GM12878 (cell line): ENCODE results near the gene NECTIN1. TPM values are rescaled to one million over a fixed set of nuclear protein-coding genes. Genes with fewer than 3 reads are reported as not detected.

Source experiments
- ATAC-seq: fragments of 200-7000 bp; cut with Tn5 transposase; 3 replicates; pipeline ENCODE4 v1.9.1; 2020; ENCODE audit warnings: mild to moderate bottlenecking, moderate library complexity
- BruUV-seq: library from RNA; stranded (reverse); fragments of 400-500 nt; replicated peaks from 2 replicates; lab custom pipeline; 2021; lab: Mats Ljungman, UMichigan
- CTCF ChIA-PET: fragments of 300-600 bp; sonication (Branson Sonifier 250); formaldehyde crosslinking; extraction: SDS; loops from one replicate; lab custom pipeline; 2021; ENCODE audit warnings: inconsistent platforms; lab: Yijun Ruan, JAX
- POLR2A ChIA-PET: fragments of 350-600 bp; formaldehyde crosslinking; extraction: SDS; loops from one replicate; lab custom pipeline; 2021; ENCODE audit warnings: inconsistent platforms; lab: Charles Lee
- RAD21 ChIA-PET: fragments of 300-600 bp; sonication (Branson Sonifier 250); formaldehyde crosslinking; loops from one replicate; lab custom pipeline; 2023; ENCODE audit warnings: antibody characterized with exemption; ENCODE audit not compliant: unreplicated experiment; lab: Charles Lee
- SMC1A ChIA-PET: fragments of 300-600 bp; sonication (Branson Sonifier 250); formaldehyde crosslinking; loops from one replicate; lab custom pipeline; 2023; ENCODE audit not compliant: unreplicated experiment, uncharacterized antibody; lab: Charles Lee
- DNase-seq: peaks from one replicate; pipeline ENCODE4 v3.0.0-alpha.2; 2011; ENCODE audit warnings: low read depth, low spot score
- FAIRE-seq: peaks from 3 replicates; lab custom pipeline; 2011; peaks lifted over from hg19 to GRCh38; lab: Jason Lieb, UNC
- H2AFZ ChIP-seq: 2 replicates; pipeline ENCODE4 v1.6.0; 2011; ENCODE audit warnings: low read depth, low read length, control low read depth; ENCODE audit not compliant: control insufficient read depth
- H3K27ac ChIP-seq: 2 replicates; pipeline ENCODE4 v1.5.1; 2011; ENCODE audit warnings: control low read depth; ENCODE audit not compliant: control insufficient read depth, insufficient read depth
- H3K27me3 ChIP-seq, 2 experiments: replicated peaks in 1 of 2; 2 replicates each; pipeline versions ENCODE4 v1.6.0 to v1.6.1; 2011; ENCODE audit warnings: low read length in 1 of 2; ENCODE audit not compliant: control insufficient read depth in 2 of 2, insufficient read depth in 2 of 2
- H3K36me3 ChIP-seq, 2 experiments: 2 replicates each; pipeline ENCODE4 v1.5.1; 2011; ENCODE audit warnings: low read length in 1 of 2; ENCODE audit not compliant: control insufficient read depth in 2 of 2, insufficient read depth in 2 of 2
- H3K4me1 ChIP-seq: 2 replicates; pipeline ENCODE4 v1.6.1; 2011; ENCODE audit warnings: mild to moderate bottlenecking, low read length, moderate library complexity, mixed read lengths; ENCODE audit not compliant: control insufficient read depth, insufficient read depth
- H3K4me2 ChIP-seq: 2 replicates; pipeline ENCODE4 v1.6.0; 2011; ENCODE audit warnings: control low read depth; ENCODE audit not compliant: control insufficient read depth, insufficient read depth
- H3K4me3 ChIP-seq: fragments of 200-600 bp; sonication (generic); 2 replicates; pipeline ENCODE4 v1.5.1; 2016
- H3K79me2 ChIP-seq: 2 replicates; pipeline ENCODE4 v1.6.0; 2011; ENCODE audit warnings: low read length; ENCODE audit not compliant: control insufficient read depth, insufficient read depth
- H3K9ac ChIP-seq: 2 replicates; pipeline ENCODE4 v1.8.0; 2011; ENCODE audit warnings: low read length, control low read depth, mixed read lengths; ENCODE audit not compliant: control insufficient read depth, insufficient read depth
- H3K9me3 ChIP-seq: replicated peaks from 3 replicates; pipeline ENCODE4 v1.5.1; 2011; ENCODE audit warnings: mild to moderate bottlenecking, low read length; ENCODE audit not compliant: control insufficient read depth, insufficient read depth
- H4K20me1 ChIP-seq: 2 replicates; pipeline ENCODE4 v1.6.0; 2011; ENCODE audit not compliant: control insufficient read depth, insufficient read depth
- ASH2L ChIP-seq: fragments of 300-600, 200-600 bp; sonication (generic); IDR thresholded peaks from 2 replicates; pipeline ENCODE4 v1.6.1; 2017; ENCODE audit warnings: low read depth, mild to moderate bottlenecking, borderline replicate concordance
- BHLHE40 ChIP-seq, 2 experiments: fragments of 450-650 bp in 1 of 2; IDR thresholded peaks; 2 replicates each; pipeline ENCODE4 v1.6.1; 2011 to 2017; ENCODE audit warnings: low read depth in 2 of 2, borderline replicate concordance in 1 of 2, improper control_type of control experiment in 1 of 2, low read length in 1 of 2, mild to moderate bottlenecking in 1 of 2
- CBX3 ChIP-seq: fragments of 200-600 bp; sonication (generic); IDR thresholded peaks from 2 replicates; pipeline ENCODE4 v1.6.1; 2016; ENCODE audit warnings: low read depth, borderline replicate concordance
- CHD2 ChIP-seq: IDR thresholded peaks from 2 replicates; pipeline ENCODE4 v1.6.1; 2011; ENCODE audit warnings: low read depth, low read length, improper control_type of control experiment, borderline replicate concordance
- HDAC2 ChIP-seq: fragments of 200-600 bp; sonication (generic); IDR thresholded peaks from 2 replicates; pipeline ENCODE4 v1.6.1; 2017
- HDAC6 ChIP-seq: fragments of 200-600 bp; sonication (generic); IDR thresholded peaks from one replicate; pipeline ENCODE4 v1.8.0; 2017; ENCODE audit warnings: antibody characterized with exemption; ENCODE audit not compliant: unreplicated experiment
- MXI1 ChIP-seq: fragments of 150-350 bp; IDR thresholded peaks from 2 replicates; pipeline ENCODE4 v1.6.1; 2011; ENCODE audit warnings: low read depth, mild to moderate bottlenecking, inconsistent platforms, low read length, improper control_type of control experiment
- MYB ChIP-seq: fragments of 150-350 bp; IDR thresholded peaks from 2 replicates; pipeline ENCODE4 v1.6.1; 2014; ENCODE audit warnings: mild to moderate bottlenecking, low read depth, low read length, borderline replicate concordance
- MYC ChIP-seq: IDR thresholded peaks from 2 replicates; pipeline ENCODE4 v1.6.1; 2011; ENCODE audit warnings: mild to moderate bottlenecking, low read length, moderate library complexity, inconsistent platforms; ENCODE audit not compliant: insufficient read depth, insufficient replicate concordance, insufficient read length, severe bottlenecking
- PAX5 ChIP-seq: IDR thresholded peaks from 2 replicates; pipeline ENCODE4 v1.6.1; 2011; ENCODE audit warnings: low read depth, low read length, borderline replicate concordance
- RUNX3 ChIP-seq: IDR thresholded peaks from 2 replicates; pipeline ENCODE4 v1.6.1; 2012; ENCODE audit warnings: low read length, inconsistent platforms
- SP1 ChIP-seq: IDR thresholded peaks from one replicate; pipeline ENCODE4 v1.6.1; 2011; ENCODE audit warnings: low read depth, low read length
- STAT1 ChIP-seq: fragments of 450-650 bp; conservative IDR thresholded peaks from 2 replicates; pipeline ENCODE4 v1.6.1; 2014; ENCODE audit warnings: antibody characterized with exemption, mild to moderate bottlenecking
- STAT3 ChIP-seq: IDR thresholded peaks from 2 replicates; pipeline ENCODE4 v1.6.1; 2011; ENCODE audit warnings: low read depth, low read length, improper control_type of control experiment
- TCF7 ChIP-seq: IDR thresholded peaks from 2 replicates; pipeline ENCODE4 v1.6.1; 2014; ENCODE audit warnings: antibody characterized with exemption, borderline replicate concordance
- ZNF207 ChIP-seq: fragments of 450-650 bp; IDR thresholded peaks from 2 replicates; pipeline ENCODE4 v1.6.1; 2014; ENCODE audit warnings: antibody characterized with exemption, mild to moderate bottlenecking, borderline replicate concordance
- ZNF217 ChIP-seq: fragments of 450-650 bp; IDR thresholded peaks from 2 replicates; pipeline ENCODE4 v1.6.1; 2017; ENCODE audit warnings: antibody characterized with exemption, mild to moderate bottlenecking
- ZNF274 ChIP-seq: IDR thresholded peaks from one replicate; pipeline ENCODE4 v1.8.0; 2011; ENCODE audit not compliant: insufficient read length, insufficient read depth
- ZSCAN29 ChIP-seq: fragments of 450-650 bp; IDR thresholded peaks from 2 replicates; pipeline ENCODE4 v1.6.1; 2017; ENCODE audit warnings: mild to moderate bottlenecking, moderate library complexity
- WGBS: methylation state at CpG from one replicate; pipeline ENCODE4 v1.1.6; 2016; ENCODE audit warnings: low lambda C conversion rate; ENCODE audit not compliant: insufficient replicate concordance, insufficient coverage; ENCODE audit errors: missing lambda C conversion rate; 5-methylcytosine and 5-hydroxymethylcytosine counted together
- in situ Hi-C: fragments of 300-500 bp; cut with MboI; formaldehyde crosslinking; loops from 9 replicates; pipeline ENCODE4 v1.14.3; 2018; ENCODE audit warnings: mixed read lengths
- intact Hi-C: fragments of 100-400 bp; cut with micrococcal nuclease; formaldehyde crosslinking; loops from one replicate; pipeline ENCODE4 v1.14.2; 2022; ENCODE audit not compliant: unreplicated experiment
- polyA plus RNA-seq, 11 experiments: library from polyadenylated mRNA; depleted of rRNA in 4 of 11; unstranded in 6 of 11; stranded (reverse) in 5 of 11; fragments of >200 nt; fragmentation: Nextera tagmentation in 4 of 11; fragmentation: Illumina TruSeq in 1 of 11; extraction: Ambion mirVana in 4 of 11; extraction: Trizol in 1 of 11; gene quantifications; 1 replicate in 1 of 11; 2 replicates in 10 of 11; pipeline versions ENCODE4 v1.2.1 to v1.2.3, GENCODE V29; 2011 to 2016; ENCODE audit warnings: inconsistent platforms in 2 of 11, missing spikeins in 2 of 11, low read depth in 1 of 11
- total RNA-seq, 4 experiments: library from RNA; depleted of rRNA in 3 of 4; stranded (reverse); fragments of >200 nt in 3 of 4; fragmentation: Illumina TruSeq in 1 of 4; extraction: Trizol in 1 of 4; gene quantifications; 2 replicates each; pipeline versions ENCODE4 v1.2.1 to v1.2.3, GENCODE V29; 2013 to 2021

Gene NECTIN1
- total and polyA plus RNA-seq, 10 of the 15 experiments (the other 5 are each of a cell fraction or from before 2014, with no cell fraction given) = 0.97 to 9.2 (median 2.3) TPM

GRCh38 chr11:119692540-119692820 is 36.5 kb downstream of the NECTIN1 start:
- BruUV-seq = no TSS peak
- peaks cover 25% of the 10 kb centered on the region for H3K4me1 ChIP-seq
- in situ Hi-C loops (no loop called here), intact Hi-C loops (no loop called here)
- no peaks in the 10 kb centered on the region for H3K36me3 ChIP-seq
- FAIRE-seq (no peak), DNase-seq (no peak), ATAC-seq (no peak)
- no peaks in the 10 kb centered on the region for H3K79me2 ChIP-seq
- TF ChIP-seq STAT3 (no peak), ZSCAN29 (no peak), PAX5 (no peak), ZNF207 (no peak)
- no peaks in the 10 kb centered on the region for H3K27me3 ChIP-seq
- H2AFZ ChIP-seq = no peak overlapping the region
- no peak overlapping the region for H3K9ac ChIP-seq
- no peak overlapping the region for H3K4me3 ChIP-seq
- ChIA-PET CTCF (interaction anchor here (2.4 to 6.8 kb wide), 4 partner anchors 11 to 36 kb away, joined by 12 to 57 read pairs (median 34); partner anchors contain the start of gene NECTIN1), POLR2A (interaction anchor here (1.9 kb wide), 1 partner anchor 18 kb away, joined by 5 read pairs; no protein-coding TSS in a partner anchor), SMC1A (interaction anchor here (5.1 kb wide), 1 partner anchor 18 kb away, joined by 42 read pairs; no protein-coding TSS in a partner anchor), RAD21 (interaction anchor here (2.2 to 2.7 kb wide), 4 partner anchors 11 to 37 kb away, joined by 5 to 37 read pairs (median 16); partner anchors contain the start of gene NECTIN1)
- no peak overlapping the region for H3K27ac ChIP-seq
- no peaks in the 10 kb centered on the region for H3K9me3 ChIP-seq
- no peak overlapping the region for H3K4me2 ChIP-seq
- no peaks in the 10 kb centered on the region for H4K20me1 ChIP-seq
- WGBS = 47% methylated on average over 2 of the region's 2 CpGs

- ATAC-seq = no peak
- intact Hi-C loops = no loop called here
- H2AFZ ChIP-seq = no peak overlapping the region
- H3K4me3 ChIP-seq = no peak overlapping the region
- no peak for DNase-seq
- RAD21 ChIA-PET = interaction anchor here (1.6 to 2.7 kb wide), 3 partner anchors 18 to 37 kb away, joined by 3 to 18 read pairs (median 14); partner anchors contain the start of gene NECTIN1
- FAIRE-seq = no peak
- no peak overlapping the region for H3K9ac ChIP-seq
- no peak overlapping the region for H3K27ac ChIP-seq
- no peaks in the 10 kb centered on the region for H3K9me3 ChIP-seq
- no peaks in the 10 kb centered on the region for H4K20me1 ChIP-seq
- in situ Hi-C loops = no loop called here
- POLR2A ChIA-PET = interaction anchor here (1.9 kb wide), 1 partner anchor 18 kb away, joined by 5 read pairs; no protein-coding TSS in a partner anchor
- TF ChIP-seq TCF7 = no peak
- TF ChIP-seq MYB = no peak
- no peak for TF ChIP-seq HDAC6
- TF ChIP-seq ZNF217 = no peak
- TF ChIP-seq ZNF274 = no peak
- TF ChIP-seq STAT1 = no peak
- no peak for TF ChIP-seq MXI1
- TF ChIP-seq HDAC2 = no peak
- TF ChIP-seq BHLHE40 (IDR thresholded peaks at IDR 0.05; ENCODE audit: borderline replicate concordance in 1 of 2, low read depth in 2 of 2, low read length in 1 of 2) = no peak
- no peak for TF ChIP-seq RUNX3
- TF ChIP-seq SP1 = no peak
- no peak for TF ChIP-seq CHD2
- TF ChIP-seq CBX3 = no peak
- no peak for TF ChIP-seq MYC
- TF ChIP-seq ASH2L = no peak
- TF ChIP-seq, all 136 proteins: peak for 0
- BruUV-seq = no TSS peak
- H3K4me1 ChIP-seq = peaks cover 25% of the 10 kb centered on the region
- H3K4me2 ChIP-seq = no peak overlapping the region
- SMC1A ChIA-PET = interaction anchor here (1.0 to 5.1 kb wide), 2 partner anchors 17 to 37 kb away, joined by 3 to 42 read pairs; partner anchors contain the start of gene NECTIN1
- CTCF ChIA-PET = interaction anchor here (0.7 to 6.8 kb wide), 4 partner anchors 11 to 36 kb away, joined by 3 to 57 read pairs (median 8); partner anchors contain the start of gene NECTIN1
- no peaks in the 10 kb centered on the region for H3K27me3 ChIP-seq
- 73% methylated on average over 27 of the region's 27 CpGs for WGBS
- H3K79me2 ChIP-seq = no peaks in the 10 kb centered on the region
- no peaks in the 10 kb centered on the region for H3K36me3 ChIP-seq
These were observed 37.1 kb downstream of the NECTIN1 start for GRCh38 chr11:119691701-119692539.
